Measurements from ENCODE around the gene PARD6G.

The PARD6G gene

GRCh38 chr18:80198391-80198790, 48.9 kb downstream of the PARD6G start:
- no peaks in the 10 kb centered on the region for H3K4me1 ChIP-seq (ENCODE audit: insufficient read depth, low read length, severe bottlenecking)
- no peak overlapping the region for H3K9ac ChIP-seq (ENCODE audit: low read length)
- no peaks in the 10 kb centered on the region for H3K9me2 ChIP-seq (ENCODE audit: low read depth, low read length)
- no peaks in the 10 kb centered on the region for H4K20me1 ChIP-seq (ENCODE audit: insufficient read depth, low read length)
- no peaks in the 10 kb centered on the region for H3K36me3 ChIP-seq (ENCODE audit: insufficient read depth, low read length)
- H3K4me3 ChIP-seq (ENCODE audit: low read depth, low read length, poor library complexity, severe bottlenecking), result no peak overlapping the region
- H3K27ac ChIP-seq (ENCODE audit: low read depth, low read length, poor library complexity, severe bottlenecking), result no peak overlapping the region
- H3K27me3 ChIP-seq (ENCODE audit: insufficient read depth, low read length), result peaks cover 7% of the 10 kb centered on the region; the same call in 1 of the 2 replicates
- H2AFZ ChIP-seq (ENCODE audit: low read length), result no peak overlapping the region
- no peaks in the 10 kb centered on the region for H3K9me3 ChIP-seq (ENCODE audit: low read length)
- TF ChIP-seq EZH2 (IDR thresholded peaks at IDR 0.05; ENCODE audit: borderline replicate concordance, low read length), result no peak
- TF ChIP-seq CTCF (IDR thresholded peaks at IDR 0.05; ENCODE audit: low read length), result no peak
- H3F3A ChIP-seq (ENCODE audit: insufficient read depth, low read length), result no peaks in the 10 kb centered on the region
- H3K79me2 ChIP-seq (ENCODE audit: insufficient read depth, low read length), result no peaks in the 10 kb centered on the region
- no peak overlapping the region for H3K4me2 ChIP-seq (ENCODE audit: low read length)

GRCh38 chr18:80197528-80197927, 49.8 kb downstream of the PARD6G start:
- Histone ChIP-seq H3K9me2 (ENCODE audit: low read depth, low read length) (no peaks in the 10 kb centered on the region), H3K9ac (ENCODE audit: low read length) (no peak overlapping the region), H2AFZ (ENCODE audit: low read length) (no peak overlapping the region), H4K20me1 (ENCODE audit: insufficient read depth, low read length) (no peaks in the 10 kb centered on the region), H3K9me3 (ENCODE audit: low read length) (no peaks in the 10 kb centered on the region), H3K4me1 (ENCODE audit: insufficient read depth, low read length, severe bottlenecking) (no peaks in the 10 kb centered on the region), H3F3A (ENCODE audit: insufficient read depth, low read length) (no peaks in the 10 kb centered on the region), H3K27ac (ENCODE audit: low read depth, low read length, poor library complexity, severe bottlenecking) (no peak overlapping the region), H3K79me2 (ENCODE audit: insufficient read depth, low read length) (no peaks in the 10 kb centered on the region), H3K36me3 (ENCODE audit: insufficient read depth, low read length) (no peaks in the 10 kb centered on the region), H3K4me2 (ENCODE audit: low read length) (no peak overlapping the region), H3K4me3 (ENCODE audit: low read depth, low read length, poor library complexity, severe bottlenecking) (no peak overlapping the region), H3K27me3 (ENCODE audit: insufficient read depth, low read length) (peaks cover 7% of the 10 kb centered on the region; the same call in 1 of the 2 replicates)
- TF ChIP-seq CTCF (IDR thresholded peaks at IDR 0.05; ENCODE audit: low read length), result no peak
- TF ChIP-seq EZH2 (IDR thresholded peaks at IDR 0.05; ENCODE audit: borderline replicate concordance, low read length), result no peak

GRCh38 chr18:80196528-80197320, 50.6 kb downstream of the PARD6G start:
- H3K9me3 ChIP-seq (ENCODE audit: low read length), result no peaks in the 10 kb centered on the region
- H3K9ac ChIP-seq (ENCODE audit: low read length), result no peak overlapping the region
- H3K27me3 ChIP-seq (ENCODE audit: insufficient read depth, low read length), result peaks cover 7% of the 10 kb centered on the region; the same call in 1 of the 2 replicates

More at GRCh38 chr18:80196528-80197320, 50.6 kb downstream of the PARD6G start:
- H3K36me3 ChIP-seq (ENCODE audit: insufficient read depth, low read length), result no peaks in the 10 kb centered on the region
- no peak overlapping the region for H3K4me2 ChIP-seq (ENCODE audit: low read length)
- H2AFZ ChIP-seq (ENCODE audit: low read length), result no peak overlapping the region
- H4K20me1 ChIP-seq (ENCODE audit: insufficient read depth, low read length), result no peaks in the 10 kb centered on the region
- H3K4me3 ChIP-seq (ENCODE audit: low read depth, low read length, poor library complexity, severe bottlenecking), result no peak overlapping the region
- H3K79me2 ChIP-seq (ENCODE audit: insufficient read depth, low read length), result no peaks in the 10 kb centered on the region
- no peaks in the 10 kb centered on the region for H3K4me1 ChIP-seq (ENCODE audit: insufficient read depth, low read length, severe bottlenecking)
- no peak for TF ChIP-seq EZH2 (IDR thresholded peaks at IDR 0.05; ENCODE audit: borderline replicate concordance, low read length)
- TF ChIP-seq CTCF (IDR thresholded peaks at IDR 0.05; ENCODE audit: low read length), result no peak
- no peaks in the 10 kb centered on the region for H3F3A ChIP-seq (ENCODE audit: insufficient read depth, low read length)
- H3K27ac ChIP-seq (ENCODE audit: low read depth, low read length, poor library complexity, severe bottlenecking), result no peak overlapping the region
- no peaks in the 10 kb centered on the region for H3K9me2 ChIP-seq (ENCODE audit: low read depth, low read length)

Data from OCI-LY1 (cell line).